ENCODE results near the gene OR4D6. TPM values are rescaled to one million over a fixed set of nuclear protein-coding genes. Genes with fewer than 3 reads are reported as not detected.

Gene OR4D6
- total RNA-seq, 2 donors from 2014 or later: not detected

DNA sequence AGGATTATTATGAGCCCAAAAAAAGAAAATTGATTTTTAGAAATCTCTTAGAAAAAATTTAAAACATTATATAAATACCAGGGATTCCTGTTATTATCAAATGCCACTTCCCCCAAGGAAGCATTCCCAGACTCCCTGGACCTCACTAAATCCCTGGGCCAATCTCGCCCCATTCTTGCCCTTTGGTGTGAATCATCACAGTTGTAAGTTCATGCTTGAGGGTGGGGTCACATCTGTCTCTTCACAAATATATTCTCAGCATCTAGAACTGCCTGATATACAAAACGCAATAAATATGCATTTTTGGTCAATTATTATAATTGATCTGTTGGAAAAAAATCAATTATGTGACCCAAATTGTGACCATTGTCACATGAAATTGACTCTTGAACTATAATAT lies 8.3 kb upstream of the OR4D6 start:
- Mint-ChIP-seq H3K27me3 (ENCODE audit: low read depth) (peaks cover 5% of the 10 kb centered on the region), H3K27ac (no peak overlapping the region), H3K9me3 (peaks cover 0 to 4% of the 10 kb centered on the region in 2 donors), H3K36me3 (ENCODE audit: insufficient read depth in 2 of 2) (peaks cover 0 to 2% of the 10 kb centered on the region in 2 donors), H3K4me3 (no peak overlapping the region), H3K4me1 (ENCODE audit: low read depth) (no peaks in the 10 kb centered on the region)
- no peak for DNase-seq
- ATAC-seq (replicated peaks in 1 of 2): no peak

DNA sequence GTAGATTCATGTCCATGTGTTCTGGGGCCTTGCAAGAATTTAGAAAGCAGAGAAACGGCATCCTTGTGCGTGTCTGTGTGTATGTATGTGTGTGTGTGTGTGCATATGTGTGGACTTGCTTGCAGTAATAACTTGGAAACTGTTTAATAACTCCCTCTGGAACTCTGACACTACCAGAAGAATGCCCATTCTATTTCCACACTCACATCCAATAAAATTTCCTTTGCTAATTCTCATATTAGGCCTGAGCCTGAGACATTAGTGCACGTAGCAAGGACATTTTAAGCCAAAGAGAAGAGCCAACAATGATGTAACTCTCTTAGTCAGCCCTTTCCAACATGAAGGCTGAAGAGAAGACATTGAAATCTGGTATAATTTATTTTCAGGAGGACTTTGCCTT lies 3.2 kb downstream of the OR4D6 start:
- no peak for ATAC-seq (replicated peaks in 1 of 2)
- Mint-ChIP-seq H3K27ac (no peak overlapping the region), H3K4me3 (no peak overlapping the region), H3K9me3 (no peaks in the 10 kb centered on the region), H3K36me3 (ENCODE audit: insufficient read depth in 2 of 2) (no peaks in the 10 kb centered on the region), H3K27me3 (ENCODE audit: low read depth) (peaks cover 29% of the 10 kb centered on the region), H3K4me1 (ENCODE audit: low read depth) (no peaks in the 10 kb centered on the region)
- DNase-seq: no peak

DNA sequence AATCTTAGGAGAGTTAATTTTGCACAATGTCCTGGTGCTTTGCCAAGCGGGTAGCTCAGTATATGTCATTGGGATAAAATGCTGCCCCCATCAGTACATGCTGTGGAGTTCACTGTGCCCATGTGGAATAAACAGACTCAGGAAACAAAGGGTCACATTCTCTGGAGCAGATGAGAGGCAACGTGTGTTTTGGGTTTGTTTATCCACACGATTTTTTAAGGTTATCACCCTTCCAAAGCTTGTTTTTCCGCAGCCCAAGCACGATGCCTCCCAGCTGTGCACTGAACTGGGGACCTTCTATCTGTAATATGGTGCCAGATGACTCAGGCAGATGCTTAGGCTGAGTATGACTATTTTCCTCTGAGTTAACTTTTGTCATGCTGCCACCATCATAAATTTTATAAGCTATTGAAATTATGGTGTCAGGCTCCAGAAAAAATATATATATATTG lies 6.5 kb downstream of the OR4D6 start:
- H3K9me3 Mint-ChIP-seq: no peaks in the 10 kb centered on the region
- no peaks in the 10 kb centered on the region for H3K4me1 Mint-ChIP-seq (ENCODE audit: low read depth)
- no peaks in the 10 kb centered on the region for H3K36me3 Mint-ChIP-seq (ENCODE audit: insufficient read depth in 2 of 2)
- peaks cover 20% of the 10 kb centered on the region for H3K27me3 Mint-ChIP-seq (ENCODE audit: low read depth)
- no peak for ATAC-seq (replicated peaks in 1 of 2)
- no peak overlapping the region for H3K4me3 Mint-ChIP-seq
- no peak for DNase-seq
- H3K27ac Mint-ChIP-seq: no peak overlapping the region

DNA sequence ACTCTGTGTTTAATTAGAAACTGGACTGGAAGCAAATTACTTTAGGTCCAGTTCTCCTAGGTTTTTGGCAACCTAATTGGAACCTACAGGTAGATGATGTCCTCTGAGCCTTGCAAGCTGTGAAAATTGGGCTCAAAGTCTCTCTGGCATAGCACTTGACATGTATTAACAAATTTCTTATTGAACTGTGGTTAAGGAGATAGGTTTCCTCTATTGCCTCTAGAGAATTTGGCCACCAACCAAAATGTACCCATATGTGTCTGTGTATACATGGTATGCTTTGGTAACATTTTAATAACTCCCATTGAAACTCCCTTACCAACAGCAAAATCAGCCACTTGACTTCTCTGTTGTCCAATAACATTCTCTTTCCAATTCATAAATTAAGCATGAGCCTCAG lies 16.3 kb downstream of the OR4D6 start, which contains the start of gene OR4D10:
OR4D10 (plus strand) TSS at position 301 of the 400 bp plus-strand sequence. CDS start 4,115 bp downstream, outside the sequence.
- H3K4me3 Mint-ChIP-seq: no peak within 1 kb of the TSS
- no peak within 1 kb of the TSS for H3K27ac Mint-ChIP-seq
- no peaks in the 10 kb centered on the region for H3K36me3 Mint-ChIP-seq (ENCODE audit: insufficient read depth in 2 of 2)
- H3K27me3 Mint-ChIP-seq (ENCODE audit: low read depth): peaks cover 21% of the 10 kb centered on the region
- no peak for DNase-seq
- H3K9me3 Mint-ChIP-seq: no peaks in the 10 kb centered on the region
- ATAC-seq (replicated peaks in 1 of 2): no peak
- no peaks in the 10 kb centered on the region for H3K4me1 Mint-ChIP-seq (ENCODE audit: low read depth)

DNA sequence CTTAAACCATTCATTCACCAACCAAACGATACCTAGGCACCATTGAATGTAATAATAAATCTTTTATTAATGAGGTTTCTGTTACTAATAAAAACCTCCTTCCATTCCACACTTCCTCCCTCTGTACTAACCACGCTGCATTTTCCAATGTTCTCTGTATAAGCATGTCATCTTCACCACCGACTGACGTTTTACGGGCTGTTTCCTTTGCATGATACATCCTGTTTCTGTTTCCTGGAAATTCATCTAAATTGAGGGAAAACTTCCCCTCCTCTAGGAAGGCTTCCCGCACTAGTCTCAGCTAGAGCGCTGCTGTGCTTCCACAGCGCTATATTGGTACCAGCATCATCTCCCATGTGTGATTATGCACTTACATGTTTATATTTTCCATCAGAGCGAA lies 18.4 kb downstream of the OR4D6 start:
- H3K27ac Mint-ChIP-seq: no peak overlapping the region
- DNase-seq: no peak
- H3K9me3 Mint-ChIP-seq: no peaks in the 10 kb centered on the region
- H3K27me3 Mint-ChIP-seq (ENCODE audit: low read depth): peaks cover 25% of the 10 kb centered on the region
- no peaks in the 10 kb centered on the region for H3K36me3 Mint-ChIP-seq (ENCODE audit: insufficient read depth in 2 of 2)
- no peak overlapping the region for H3K4me3 Mint-ChIP-seq
- H3K4me1 Mint-ChIP-seq (ENCODE audit: low read depth): no peaks in the 10 kb centered on the region
- ATAC-seq (replicated peaks in 1 of 2): no peak

DNA sequence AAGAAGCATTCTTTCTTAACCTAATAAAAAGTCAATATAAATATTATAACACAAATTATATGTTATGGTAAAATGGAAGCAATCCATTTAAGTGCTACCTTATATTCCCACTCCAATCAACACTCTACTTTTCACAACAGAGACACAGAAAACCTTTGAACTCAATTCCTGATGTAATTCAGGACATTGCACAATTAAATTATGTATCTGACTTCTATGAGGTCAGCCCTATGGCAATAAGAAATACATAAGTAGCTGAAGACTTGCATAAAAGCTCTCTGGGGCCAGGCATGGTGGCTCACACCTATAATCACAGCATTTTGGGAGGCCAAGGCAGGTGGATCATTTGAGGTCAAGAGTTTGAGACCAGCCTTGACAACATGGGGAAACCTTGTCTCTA lies 23.1 kb downstream of the OR4D6 start:
- ATAC-seq (replicated peaks in 1 of 2): no peak
- Mint-ChIP-seq H3K27me3 (ENCODE audit: low read depth) (peaks cover 14% of the 10 kb centered on the region), H3K36me3 (ENCODE audit: insufficient read depth in 2 of 2) (no peaks in the 10 kb centered on the region), H3K9me3 (no peaks in the 10 kb centered on the region), H3K4me3 (no peak overlapping the region), H3K27ac (no peak overlapping the region), H3K4me1 (ENCODE audit: low read depth) (no peaks in the 10 kb centered on the region)
- no peak for DNase-seq

DNA sequence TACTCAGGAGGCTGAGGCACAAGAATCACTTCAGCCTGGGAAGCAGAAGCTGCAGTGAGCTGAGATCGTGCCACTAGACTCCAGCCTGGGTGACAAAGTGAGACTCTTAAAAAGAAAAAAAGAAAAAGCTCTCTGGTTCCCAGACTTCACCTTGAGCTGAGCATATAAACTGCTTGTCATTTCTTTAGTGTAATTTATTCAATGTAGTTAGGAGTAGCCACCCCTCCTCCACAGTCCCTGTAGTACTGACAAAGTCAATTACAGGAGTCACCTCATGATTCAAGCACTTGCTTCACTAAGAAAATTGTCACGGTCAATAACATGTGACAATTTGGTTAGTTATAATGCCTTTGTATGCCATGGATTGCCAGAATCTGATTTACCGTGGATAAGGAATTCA lies 23.6 kb downstream of the OR4D6 start:
- Mint-ChIP-seq H3K9me3 (no peaks in the 10 kb centered on the region), H3K36me3 (ENCODE audit: insufficient read depth in 2 of 2) (no peaks in the 10 kb centered on the region), H3K27ac (no peak overlapping the region), H3K4me3 (no peak overlapping the region), H3K27me3 (ENCODE audit: low read depth) (peaks cover 12% of the 10 kb centered on the region), H3K4me1 (ENCODE audit: low read depth) (no peaks in the 10 kb centered on the region)
- DNase-seq: no peak
- ATAC-seq (replicated peaks in 1 of 2): no peak

DNA sequence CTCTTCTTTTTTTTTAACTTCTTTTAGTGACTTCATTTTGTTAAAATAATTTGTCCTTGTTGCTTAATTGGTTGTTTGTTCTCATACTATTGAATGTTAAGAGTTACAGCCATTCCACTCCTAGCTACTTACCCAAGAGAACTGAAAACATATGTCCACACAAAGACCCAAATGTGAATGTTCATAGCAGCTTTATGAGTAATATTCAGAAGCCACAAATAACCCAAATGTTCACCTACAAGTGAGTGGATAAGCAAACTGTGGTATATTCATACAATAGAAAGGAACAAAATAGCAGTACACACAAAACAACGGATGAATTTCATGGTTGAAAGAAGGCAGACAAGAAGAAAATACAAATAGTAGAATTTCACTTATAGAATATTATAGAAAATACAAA lies 45.2 kb downstream of the OR4D6 start:
- no peak overlapping the region for H3K27ac Mint-ChIP-seq
- peaks cover 16% of the 10 kb centered on the region for H3K4me1 Mint-ChIP-seq (ENCODE audit: low read depth)
- H3K4me3 Mint-ChIP-seq: peak overlapping the region in 1 of 2 donors; percentile 42
- H3K36me3 Mint-ChIP-seq (ENCODE audit: insufficient read depth in 2 of 2): no peaks in the 10 kb centered on the region
- peaks cover 7% of the 10 kb centered on the region for H3K27me3 Mint-ChIP-seq (ENCODE audit: low read depth)
- DNase-seq (no peak), ATAC-seq (replicated peaks in 1 of 2) (peak; percentile 44 to 50)
- peaks cover 0 to 2% of the 10 kb centered on the region in 2 donors for H3K9me3 Mint-ChIP-seq

DNA sequence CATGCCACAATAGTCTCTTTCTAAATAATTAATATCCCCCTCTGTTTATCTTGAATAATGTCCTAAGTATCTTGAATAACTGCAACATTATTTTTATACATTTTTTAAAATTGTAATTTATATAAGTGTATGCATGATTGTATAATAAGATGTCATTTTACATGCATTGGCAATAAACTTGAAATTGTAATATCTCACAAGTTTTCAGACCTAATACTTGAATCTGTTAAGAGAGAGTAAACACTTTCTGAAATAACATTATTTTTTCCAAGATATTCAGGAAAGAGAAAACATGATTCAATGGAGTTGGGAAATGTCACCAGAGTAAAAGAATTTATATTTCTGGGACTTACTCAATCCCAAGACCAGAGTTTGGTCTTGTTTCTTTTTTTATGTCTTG lies 46.5 kb downstream of the OR4D6 start, which contains the start of gene OR4D11:
OR4D11 (plus strand) TSS at position 301 of the 400 bp plus-strand sequence; CDS start at position 301, 0 bp downstream.
- Mint-ChIP-seq H3K27ac (no peak within 1 kb of the TSS), H3K4me1 (ENCODE audit: low read depth) (peaks cover 16% of the 10 kb centered on the region), H3K4me3 (no peak within 1 kb of the TSS), H3K36me3 (ENCODE audit: insufficient read depth in 2 of 2) (no peaks in the 10 kb centered on the region), H3K9me3 (peaks cover 0 to 2% of the 10 kb centered on the region in 2 donors), H3K27me3 (ENCODE audit: low read depth) (peaks cover 3% of the 10 kb centered on the region)
- no peak for ATAC-seq (replicated peaks in 1 of 2)
- DNase-seq: no peak

Other genes with a start within 250 kb of the OR4D6 start
- under 1 TPM in 1 of 2 donors, not detected in 1; 0.05 TPM for gene MPEG1, start 244.0 kb upstream of the OR4D6 start, total RNA-seq
- gene OR5AN1, start 98.1 kb upstream of the OR4D6 start, total RNA-seq: not detected
- not detected for gene OR5A2, start 30.5 kb upstream of the OR4D6 start, total RNA-seq
- not detected for gene OR5A1, start 20.5 kb upstream of the OR4D6 start, total RNA-seq
- not detected for gene OR4D10, start 16.4 kb downstream of the OR4D6 start, total RNA-seq
- not detected for gene OR4D11, start 46.6 kb downstream of the OR4D6 start, total RNA-seq
- gene OR4D9, start 54.6 kb downstream of the OR4D6 start, total RNA-seq: not detected
- gene OSBP, start 158.8 kb downstream of the OR4D6 start, total RNA-seq: 10 to 100 TPM; 61.9 to 67.4 TPM
- 10 to 100 TPM; 70.9 to 75.1 TPM for gene PATL1, start 212.1 kb downstream of the OR4D6 start, total RNA-seq